Neural cell (in vitro differentiated cells): Measurements from ENCODE around the gene GATAD2A.

Experiments used
- EP300 ChIP-seq: fragments of 450-650 bp; conservative IDR thresholded peaks from 2 replicates; pipeline ENCODE4 v1.6.1; 2014; ENCODE audit warnings: antibody characterized with exemption, mild to moderate bottlenecking, moderate library complexity; ENCODE audit not compliant: poor library complexity, severe bottlenecking
- EZH2 ChIP-seq: fragments of 200-600, 300-800 bp; shearing (Covaris generic), sonication (generic); IDR thresholded peaks from 2 replicates; pipeline ENCODE4 v1.6.1; 2014; ENCODE audit warnings: antibody characterized with exemption, low read length, borderline replicate concordance, mild to moderate bottlenecking; ENCODE audit not compliant: insufficient read depth, poor library complexity, severe bottlenecking
- MXI1 ChIP-seq: fragments of 450-650 bp; conservative IDR thresholded peaks from 2 replicates; pipeline ENCODE4 v1.6.1; 2014; ENCODE audit warnings: antibody characterized with exemption, mild to moderate bottlenecking; ENCODE audit not compliant: poor library complexity, severe bottlenecking
- POLR2AphosphoS5 ChIP-seq: IDR thresholded peaks from 2 replicates; pipeline ENCODE4 v1.6.1; 2012
- RAD21 ChIP-seq: fragments of 450-650 bp; conservative IDR thresholded peaks from 2 replicates; pipeline ENCODE4 v1.6.1; 2014; ENCODE audit warnings: antibody characterized with exemption, mild to moderate bottlenecking, moderate library complexity
- SMC3 ChIP-seq: fragments of 450-650 bp; conservative IDR thresholded peaks from 2 replicates; pipeline ENCODE4 v1.6.1; 2014; ENCODE audit warnings: antibody characterized with exemption, mild to moderate bottlenecking, moderate library complexity; ENCODE audit not compliant: poor library complexity
- TAF1 ChIP-seq: IDR thresholded peaks from 2 replicates; pipeline ENCODE4 v1.6.1; 2012; ENCODE audit warnings: low read depth
- TF ChIP-seq, protein P1 (sequence below): fragments of 450-650 bp; IDR thresholded peaks from 2 replicates; pipeline ENCODE4 v1.5.1; 2014; ENCODE audit warnings: antibody characterized with exemption, mild to moderate bottlenecking, moderate library complexity; ENCODE audit not compliant: poor library complexity, severe bottlenecking
- TF ChIP-seq, protein P2 (sequence below): IDR thresholded peaks from 2 replicates; pipeline ENCODE4 v1.6.1; 2012; ENCODE audit warnings: borderline replicate concordance

- no peak for TF ChIP-seq SMC3
- TF ChIP-seq, protein P1, sequence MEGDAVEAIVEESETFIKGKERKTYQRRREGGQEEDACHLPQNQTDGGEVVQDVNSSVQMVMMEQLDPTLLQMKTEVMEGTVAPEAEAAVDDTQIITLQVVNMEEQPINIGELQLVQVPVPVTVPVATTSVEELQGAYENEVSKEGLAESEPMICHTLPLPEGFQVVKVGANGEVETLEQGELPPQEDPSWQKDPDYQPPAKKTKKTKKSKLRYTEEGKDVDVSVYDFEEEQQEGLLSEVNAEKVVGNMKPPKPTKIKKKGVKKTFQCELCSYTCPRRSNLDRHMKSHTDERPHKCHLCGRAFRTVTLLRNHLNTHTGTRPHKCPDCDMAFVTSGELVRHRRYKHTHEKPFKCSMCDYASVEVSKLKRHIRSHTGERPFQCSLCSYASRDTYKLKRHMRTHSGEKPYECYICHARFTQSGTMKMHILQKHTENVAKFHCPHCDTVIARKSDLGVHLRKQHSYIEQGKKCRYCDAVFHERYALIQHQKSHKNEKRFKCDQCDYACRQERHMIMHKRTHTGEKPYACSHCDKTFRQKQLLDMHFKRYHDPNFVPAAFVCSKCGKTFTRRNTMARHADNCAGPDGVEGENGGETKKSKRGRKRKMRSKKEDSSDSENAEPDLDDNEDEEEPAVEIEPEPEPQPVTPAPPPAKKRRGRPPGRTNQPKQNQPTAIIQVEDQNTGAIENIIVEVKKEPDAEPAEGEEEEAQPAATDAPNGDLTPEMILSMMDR: no peak
- TF ChIP-seq EZH2: no peak
- TF ChIP-seq EP300: no peak
- TF ChIP-seq, protein P2, sequence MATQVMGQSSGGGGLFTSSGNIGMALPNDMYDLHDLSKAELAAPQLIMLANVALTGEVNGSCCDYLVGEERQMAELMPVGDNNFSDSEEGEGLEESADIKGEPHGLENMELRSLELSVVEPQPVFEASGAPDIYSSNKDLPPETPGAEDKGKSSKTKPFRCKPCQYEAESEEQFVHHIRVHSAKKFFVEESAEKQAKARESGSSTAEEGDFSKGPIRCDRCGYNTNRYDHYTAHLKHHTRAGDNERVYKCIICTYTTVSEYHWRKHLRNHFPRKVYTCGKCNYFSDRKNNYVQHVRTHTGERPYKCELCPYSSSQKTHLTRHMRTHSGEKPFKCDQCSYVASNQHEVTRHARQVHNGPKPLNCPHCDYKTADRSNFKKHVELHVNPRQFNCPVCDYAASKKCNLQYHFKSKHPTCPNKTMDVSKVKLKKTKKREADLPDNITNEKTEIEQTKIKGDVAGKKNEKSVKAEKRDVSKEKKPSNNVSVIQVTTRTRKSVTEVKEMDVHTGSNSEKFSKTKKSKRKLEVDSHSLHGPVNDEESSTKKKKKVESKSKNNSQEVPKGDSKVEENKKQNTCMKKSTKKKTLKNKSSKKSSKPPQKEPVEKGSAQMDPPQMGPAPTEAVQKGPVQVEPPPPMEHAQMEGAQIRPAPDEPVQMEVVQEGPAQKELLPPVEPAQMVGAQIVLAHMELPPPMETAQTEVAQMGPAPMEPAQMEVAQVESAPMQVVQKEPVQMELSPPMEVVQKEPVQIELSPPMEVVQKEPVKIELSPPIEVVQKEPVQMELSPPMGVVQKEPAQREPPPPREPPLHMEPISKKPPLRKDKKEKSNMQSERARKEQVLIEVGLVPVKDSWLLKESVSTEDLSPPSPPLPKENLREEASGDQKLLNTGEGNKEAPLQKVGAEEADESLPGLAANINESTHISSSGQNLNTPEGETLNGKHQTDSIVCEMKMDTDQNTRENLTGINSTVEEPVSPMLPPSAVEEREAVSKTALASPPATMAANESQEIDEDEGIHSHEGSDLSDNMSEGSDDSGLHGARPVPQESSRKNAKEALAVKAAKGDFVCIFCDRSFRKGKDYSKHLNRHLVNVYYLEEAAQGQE: no peak
- no peak for TF ChIP-seq POLR2AphosphoS5
- no peak for TF ChIP-seq MXI1
- no peak for TF ChIP-seq RAD21
- TF ChIP-seq TAF1: no peak
Observed at GRCh38 chr19:19514881-19515641, 109.6 kb downstream of the GATAD2A start, which contains the start of gene TSSK6.
